Ramos (cell line): Measurements from ENCODE around the gene WNT11.

Experiments
- in situ Hi-C: fragments of 300-500 bp; cut with MboI; formaldehyde crosslinking; loops from one replicate; pipeline ENCODE4 v1.14.3; 2022; ENCODE audit warnings: low sequenced_read_pairs; ENCODE audit not compliant: unreplicated experiment

WNT11 gene

DNA sequence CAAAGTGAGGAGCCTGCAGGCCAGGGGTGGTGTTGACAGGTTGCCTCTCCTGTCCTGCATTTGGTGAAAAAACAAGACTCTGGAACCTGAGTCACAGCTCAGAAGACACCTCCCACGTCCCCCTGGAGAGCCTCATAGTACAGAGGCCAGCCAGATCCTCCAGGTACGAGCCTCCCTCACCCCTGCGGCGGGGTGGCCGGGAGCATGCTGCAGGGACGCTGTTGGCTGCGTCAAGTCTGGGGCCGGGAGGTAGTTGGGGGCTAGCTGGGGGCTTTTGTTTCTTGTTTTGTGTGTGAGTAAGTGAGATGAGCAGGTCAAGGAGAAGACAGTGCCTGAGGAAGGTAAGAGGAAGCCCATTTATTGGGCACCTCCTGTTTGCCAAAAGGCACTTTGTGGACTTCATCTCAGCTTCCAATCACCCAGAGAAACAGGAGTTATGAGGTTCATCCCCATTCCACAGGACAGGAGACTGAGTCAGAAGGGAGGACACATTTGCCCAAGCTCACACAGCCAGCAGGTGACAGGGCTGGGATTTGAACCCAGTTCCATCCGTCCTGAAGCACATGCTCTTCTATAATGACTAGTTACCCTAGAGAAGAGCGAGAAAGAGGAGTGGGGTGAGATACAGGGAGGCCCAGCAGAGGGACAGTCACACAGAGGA, 18.3 kb upstream of the WNT11 start:
- in situ Hi-C loops: loop anchor here (25.0 kb wide), 1 partner anchor 463 kb away; no protein-coding TSS in a partner anchor

DNA sequence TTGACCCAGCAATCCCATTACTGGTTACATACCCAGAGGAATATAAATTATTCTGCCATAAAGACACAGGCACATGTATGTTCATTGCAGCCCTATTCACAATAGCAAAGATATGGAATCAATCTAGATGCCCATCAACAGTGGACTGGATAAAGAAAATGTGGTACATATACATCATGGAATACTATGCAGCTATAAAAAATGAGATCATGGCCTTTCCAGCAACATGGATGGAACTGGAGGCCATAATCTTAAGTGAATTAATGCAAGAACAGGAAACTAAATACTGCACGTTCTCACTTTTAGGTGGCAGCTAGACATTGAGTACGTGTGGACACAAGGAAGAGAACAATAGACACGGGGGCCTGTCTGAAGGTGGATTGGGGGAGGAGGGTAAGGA, 15.1 kb upstream of the WNT11 start:
- in situ Hi-C loops: loop anchor here (25.0 kb wide), 1 partner anchor 466 kb away; no protein-coding TSS in a partner anchor

DNA sequence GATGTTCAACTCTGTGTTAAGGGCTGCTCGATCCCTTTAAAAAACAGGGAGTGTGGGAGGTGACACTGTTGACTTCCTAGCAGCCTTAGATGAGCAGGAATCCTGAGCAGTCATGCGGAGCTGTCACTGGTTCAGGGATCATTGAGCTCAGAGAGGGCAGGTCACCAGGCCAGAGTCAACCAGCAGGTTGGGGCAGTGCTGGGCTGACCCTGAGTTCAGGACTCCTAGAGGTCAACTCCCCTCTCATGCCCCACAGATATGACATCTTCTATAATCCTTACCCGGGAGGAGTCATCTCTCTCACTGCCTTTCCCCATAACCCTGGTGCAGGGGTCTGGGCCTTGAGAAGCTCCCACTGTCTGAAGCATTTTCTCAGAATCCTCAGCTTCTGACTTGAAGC, 12.9 kb upstream of the WNT11 start:
- in situ Hi-C loops: loop anchor here (25.0 kb wide), 1 partner anchor 468 kb away; no protein-coding TSS in a partner anchor

DNA sequence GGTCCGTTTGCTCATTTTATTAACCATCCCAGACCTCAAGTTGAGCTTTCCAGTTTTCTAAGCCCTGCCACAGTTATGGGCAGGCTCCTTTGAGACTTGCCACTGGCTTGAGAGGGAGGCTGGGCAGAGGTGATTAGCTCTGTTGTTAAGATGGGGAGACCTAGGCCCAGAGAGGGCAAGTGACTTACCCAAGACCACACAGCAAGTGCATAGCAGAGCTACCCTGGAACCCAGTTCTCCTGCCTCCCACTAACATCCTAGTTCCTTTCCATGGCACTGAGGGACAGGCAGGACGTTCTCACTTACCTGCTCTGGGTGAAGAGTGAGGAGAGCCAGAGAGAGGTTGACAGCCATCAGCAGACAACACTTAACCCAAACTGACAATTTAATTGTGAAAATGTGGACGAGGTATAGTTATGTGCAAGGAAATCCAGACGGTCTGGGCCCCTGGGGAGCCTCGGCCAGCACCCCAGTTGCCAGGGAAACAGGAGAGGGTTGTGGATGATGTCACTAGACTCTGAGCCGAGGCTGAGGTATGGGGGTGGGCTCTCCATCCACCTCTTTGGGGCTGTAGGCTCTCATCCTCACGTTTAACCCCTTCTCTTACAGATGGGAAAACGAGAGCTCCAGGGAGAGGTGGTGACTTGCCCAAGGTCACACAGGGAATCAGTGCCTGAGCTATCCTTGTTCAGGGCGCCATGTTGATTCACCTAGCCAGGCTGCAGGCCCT, 12.3 kb upstream of the WNT11 start:
- in situ Hi-C loops: loop anchor here (25.0 kb wide), 1 partner anchor 469 kb away; no protein-coding TSS in a partner anchor

DNA sequence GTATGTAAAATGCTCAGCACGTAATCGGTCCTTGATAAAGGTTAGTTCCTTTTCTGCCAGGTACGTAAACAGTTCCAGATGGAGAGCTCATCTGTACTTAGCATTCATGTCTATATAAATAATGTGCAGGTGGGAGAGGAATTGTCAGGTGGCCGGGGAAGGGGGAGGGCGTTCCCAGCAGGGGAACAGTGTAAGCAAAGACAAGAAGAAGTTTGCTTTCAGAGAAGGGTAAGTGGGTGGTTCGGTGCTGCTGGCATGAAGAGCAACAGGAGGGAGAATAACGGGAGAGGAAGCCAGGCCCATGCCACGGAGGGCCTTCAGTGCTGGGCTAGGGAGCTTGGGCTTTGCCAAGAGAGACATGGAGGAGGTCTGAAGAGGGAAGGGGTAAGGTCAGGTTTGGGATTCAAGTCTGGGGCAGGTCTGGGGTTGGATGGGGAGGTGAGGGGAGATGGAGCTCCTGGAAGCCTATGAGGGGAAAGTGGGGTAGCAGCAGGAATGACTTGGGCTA, 11.4 kb upstream of the WNT11 start:
- in situ Hi-C loops: loop anchor here (25.0 kb wide), 1 partner anchor 470 kb away; no protein-coding TSS in a partner anchor

DNA sequence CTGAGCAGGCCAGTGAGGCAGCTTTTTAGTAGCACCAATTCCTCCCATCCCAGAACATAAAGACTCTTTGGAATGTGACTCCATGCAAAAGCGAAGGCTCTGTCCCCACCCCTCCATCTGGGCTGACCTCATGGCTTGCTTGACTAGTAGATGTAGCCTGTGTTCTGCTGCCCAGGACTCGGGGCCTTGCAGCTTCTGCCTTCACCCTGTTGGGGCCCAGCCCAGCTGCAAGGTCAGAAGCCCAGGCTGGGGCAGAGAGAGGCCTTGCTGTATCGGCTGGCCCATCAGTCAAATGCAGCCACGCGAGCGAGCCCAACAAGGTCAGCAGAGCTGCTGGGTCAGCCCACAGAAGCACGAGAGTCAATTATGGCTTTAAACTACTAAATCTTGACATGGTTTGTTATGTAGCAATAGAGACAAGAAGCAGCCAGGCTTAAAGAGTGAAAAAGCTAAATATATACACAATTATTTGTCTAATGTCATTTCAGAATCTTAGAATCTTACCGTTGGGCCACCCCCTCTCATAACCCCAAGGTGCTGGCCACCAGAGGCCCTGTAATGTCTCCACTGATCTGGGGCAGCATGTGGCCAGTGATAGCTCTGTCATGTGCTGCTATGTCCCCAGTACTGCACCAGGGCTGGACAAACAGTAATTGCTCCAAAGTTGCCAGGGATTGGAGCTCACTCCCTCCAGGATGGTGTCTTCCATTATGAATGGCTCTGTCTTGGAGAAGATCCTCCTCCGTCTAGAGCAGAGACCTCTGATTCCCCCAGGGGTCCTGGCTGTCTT, 10.4 kb upstream of the WNT11 start:
- in situ Hi-C loops: loop anchor here (25.0 kb wide), 1 partner anchor 471 kb away; no protein-coding TSS in a partner anchor

DNA sequence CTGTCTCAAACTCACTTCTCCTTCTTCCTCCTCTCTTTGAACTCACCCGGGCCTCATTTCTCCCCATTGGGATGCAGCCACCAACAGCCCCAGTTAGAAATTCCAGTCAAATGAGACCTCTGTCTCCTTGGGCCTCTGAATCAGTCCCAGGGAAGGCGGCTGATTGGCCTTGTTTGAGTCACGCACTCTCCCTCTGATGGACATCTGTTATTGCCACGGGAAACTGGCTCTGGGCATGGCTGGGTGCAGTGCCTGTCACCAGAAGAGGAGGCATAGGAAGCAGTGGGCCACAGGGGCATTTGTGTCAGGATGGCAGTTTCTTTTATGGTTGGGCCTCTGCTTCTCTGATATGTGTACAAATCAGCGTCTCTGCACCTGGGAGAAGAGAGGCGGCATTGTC, 9.6 kb upstream of the WNT11 start:
- in situ Hi-C loops: loop anchor here (25.0 kb wide), 1 partner anchor 471 kb away; no protein-coding TSS in a partner anchor

DNA sequence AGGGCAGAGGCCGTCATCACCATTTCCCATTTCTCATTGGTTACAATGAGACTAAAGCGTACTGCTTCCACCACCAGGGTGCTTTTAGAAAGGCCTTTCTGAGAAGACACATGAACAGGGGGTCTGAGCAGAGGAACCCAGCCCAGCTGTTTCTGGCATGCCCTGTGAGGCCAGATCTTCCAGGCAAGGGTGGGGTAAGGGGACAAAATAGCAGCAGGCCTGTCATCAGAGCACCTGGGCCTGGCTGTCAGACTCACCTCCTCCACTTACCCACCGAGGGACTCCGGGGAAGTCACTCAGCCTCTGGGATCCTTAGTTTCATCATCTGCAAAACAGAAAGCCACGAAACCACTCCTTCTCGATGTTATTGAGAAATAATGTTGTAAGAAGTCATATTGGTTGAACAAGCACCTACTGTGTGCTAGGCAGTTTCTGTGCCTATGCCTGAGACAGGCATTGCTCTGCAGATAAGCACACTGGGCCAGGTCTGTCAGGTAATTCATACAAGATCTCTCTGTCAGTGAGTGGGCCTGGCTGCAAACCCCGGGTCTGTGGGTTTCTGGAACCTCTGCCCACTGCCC, 8.8 kb upstream of the WNT11 start:
- in situ Hi-C loops: loop anchor here (25.0 kb wide), 1 partner anchor 472 kb away; no protein-coding TSS in a partner anchor

DNA sequence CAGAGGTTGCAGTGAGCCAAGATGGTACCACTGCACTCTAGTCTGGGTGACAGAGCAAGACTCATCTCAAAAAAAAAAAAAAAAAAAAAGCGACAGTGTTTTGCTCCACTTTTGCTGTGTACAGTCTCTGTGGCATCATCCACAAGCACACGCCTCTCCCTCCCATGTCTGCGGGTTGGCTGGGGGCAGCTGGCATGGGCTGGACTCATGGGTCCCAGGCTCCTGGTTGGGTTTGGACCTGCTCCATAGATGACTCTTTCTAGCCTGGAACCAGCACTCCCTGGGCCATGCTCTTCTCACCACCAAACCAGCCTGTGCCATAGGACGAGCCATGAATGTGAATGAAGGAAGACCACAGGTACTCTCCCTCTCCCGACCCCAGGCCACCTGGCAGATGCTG, 7.9 kb upstream of the WNT11 start:
- in situ Hi-C loops: loop anchor here (25.0 kb wide), 1 partner anchor 473 kb away; no protein-coding TSS in a partner anchor

DNA sequence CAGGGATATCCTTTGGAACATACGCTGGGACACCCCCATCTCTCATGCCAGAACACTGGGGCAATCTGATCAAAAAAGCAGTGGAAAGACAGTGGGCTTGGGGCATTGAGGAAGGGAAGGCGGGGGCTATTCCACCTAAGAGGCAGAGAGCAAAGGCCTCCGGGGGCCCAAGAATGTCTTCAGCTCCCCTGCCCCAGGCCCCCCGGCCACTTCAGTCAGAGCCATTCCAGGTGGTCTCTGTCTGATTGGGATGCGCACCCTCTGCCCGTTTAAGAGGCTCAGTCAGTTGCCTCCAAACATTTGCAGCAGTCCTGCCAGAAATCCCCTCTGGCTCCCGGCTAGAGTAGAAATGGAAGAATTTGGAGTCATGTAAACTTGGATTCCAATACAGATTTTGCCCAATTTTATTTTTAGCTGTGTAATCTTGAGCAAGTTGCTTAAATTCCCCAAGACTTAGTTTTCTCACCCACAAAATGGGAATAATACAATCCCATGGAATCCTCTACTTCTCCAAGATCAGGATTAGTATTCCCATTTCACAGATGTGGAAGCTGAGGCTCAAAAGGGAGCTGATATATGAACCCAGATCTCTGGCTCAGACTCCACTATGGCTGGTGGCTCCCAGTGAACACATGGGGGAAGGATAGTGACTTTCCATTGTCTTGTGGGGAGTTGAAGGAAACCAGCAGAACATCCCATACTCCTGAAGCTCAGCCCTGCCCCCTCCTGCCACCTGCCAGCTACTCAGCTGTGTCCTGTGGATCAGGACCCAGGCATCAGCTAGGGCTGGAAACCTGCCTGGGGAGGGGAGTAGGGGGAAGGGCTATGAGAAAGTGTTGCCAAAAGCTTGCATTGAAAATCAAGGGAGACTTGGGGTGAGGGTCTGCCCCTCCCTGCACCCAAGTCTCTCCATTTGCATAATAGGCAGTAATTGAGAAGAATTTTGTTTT, 6.1 kb upstream of the WNT11 start:
- in situ Hi-C loops: loop anchor here (25.0 kb wide), 1 partner anchor 475 kb away; no protein-coding TSS in a partner anchor

DNA sequence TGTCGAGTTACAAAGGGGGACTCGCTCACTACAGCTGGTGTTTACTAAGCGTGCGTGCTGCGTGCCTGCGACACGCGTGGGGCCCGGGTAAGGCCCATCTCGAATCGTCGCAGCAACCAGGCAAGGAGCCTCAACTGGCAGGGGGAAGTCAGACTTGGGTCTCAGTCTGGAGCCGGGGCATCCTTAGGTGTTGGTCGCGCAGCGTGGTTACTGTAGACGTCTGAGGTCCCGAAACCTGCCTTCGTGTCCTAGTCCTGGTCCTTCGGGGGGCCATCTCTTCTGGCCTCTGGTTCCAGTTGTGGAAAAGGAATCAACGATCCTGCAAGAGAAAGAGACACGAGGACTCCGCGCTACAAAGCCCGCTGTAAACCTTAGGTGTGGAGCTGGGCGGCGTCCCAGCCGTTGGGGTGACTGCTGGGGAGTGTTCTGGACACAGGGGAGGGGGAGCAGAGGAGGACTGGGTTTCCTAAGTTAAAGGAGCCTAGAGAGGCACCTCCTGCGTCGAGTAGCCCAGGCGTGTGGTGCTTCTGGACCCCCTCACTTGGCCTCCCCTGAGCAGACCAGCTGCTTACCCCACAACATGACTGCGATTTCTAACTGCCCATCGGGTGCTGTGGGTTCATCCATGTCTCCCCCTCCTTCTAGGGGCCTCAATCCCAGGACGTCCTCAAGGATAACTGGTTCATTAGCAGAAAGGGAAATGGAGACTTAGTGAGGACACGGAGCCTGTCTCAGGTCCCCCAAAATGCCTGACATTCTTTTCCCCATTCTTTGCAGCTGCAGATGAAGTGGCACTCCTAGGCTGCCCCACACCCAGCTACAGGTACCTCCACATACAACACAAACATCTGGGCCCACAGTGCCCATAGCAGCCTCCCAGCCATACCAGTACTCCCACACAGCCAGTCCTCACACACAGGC, 4.9 kb upstream of the WNT11 start:
- in situ Hi-C loops: loop anchor here (25.0 kb wide), 1 partner anchor 476 kb away; no protein-coding TSS in a partner anchor

DNA sequence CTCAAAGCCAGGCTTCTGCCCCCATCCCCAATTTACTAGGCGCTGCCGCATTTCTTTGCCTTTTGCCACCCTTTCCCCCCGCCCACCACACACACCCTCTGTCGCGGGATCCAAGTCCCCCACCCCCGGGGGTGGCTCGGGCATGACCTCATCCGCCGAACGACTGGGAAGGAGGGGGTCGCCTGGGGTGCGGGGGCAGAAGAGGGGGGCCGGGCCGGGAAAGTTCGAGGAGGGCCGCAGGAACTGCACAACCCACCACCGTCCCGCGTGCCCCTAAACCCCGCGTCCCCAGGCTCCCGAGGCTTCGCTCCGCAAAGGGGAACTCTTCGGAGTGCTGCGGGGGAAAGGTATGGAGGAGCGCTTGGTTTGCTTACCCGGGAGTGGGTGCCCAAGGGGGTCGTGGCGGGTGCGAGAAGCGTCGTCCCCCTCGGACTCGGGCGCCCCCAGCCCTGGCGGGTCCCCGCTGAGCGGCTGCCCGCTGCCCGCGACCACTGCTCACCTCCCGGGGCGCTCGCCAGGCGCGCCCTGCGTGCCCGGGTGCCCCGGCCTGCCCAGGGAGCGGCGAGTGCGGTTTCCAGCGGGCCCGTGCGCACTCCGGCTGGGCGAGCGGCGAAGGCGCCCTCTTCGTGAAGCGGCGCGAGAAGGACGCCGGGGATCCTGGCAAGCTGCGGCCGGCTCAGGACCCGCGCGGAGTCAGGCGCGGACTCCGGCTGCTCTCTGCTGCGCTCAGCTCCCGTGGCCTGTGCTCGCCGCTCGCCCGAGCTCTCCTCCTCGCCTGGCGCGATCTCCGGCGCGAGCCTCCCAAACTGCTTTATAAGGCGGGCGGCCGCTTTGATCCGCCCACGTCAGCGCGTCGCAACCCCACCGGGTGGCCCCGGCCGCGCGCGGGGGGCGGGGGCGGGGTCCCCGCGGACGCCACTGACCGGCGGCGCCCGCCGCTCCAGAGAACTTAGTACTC, 4.0 kb upstream of the WNT11 start:
- in situ Hi-C loops: loop anchor here (25.0 kb wide), 1 partner anchor 477 kb away; no protein-coding TSS in a partner anchor

DNA sequence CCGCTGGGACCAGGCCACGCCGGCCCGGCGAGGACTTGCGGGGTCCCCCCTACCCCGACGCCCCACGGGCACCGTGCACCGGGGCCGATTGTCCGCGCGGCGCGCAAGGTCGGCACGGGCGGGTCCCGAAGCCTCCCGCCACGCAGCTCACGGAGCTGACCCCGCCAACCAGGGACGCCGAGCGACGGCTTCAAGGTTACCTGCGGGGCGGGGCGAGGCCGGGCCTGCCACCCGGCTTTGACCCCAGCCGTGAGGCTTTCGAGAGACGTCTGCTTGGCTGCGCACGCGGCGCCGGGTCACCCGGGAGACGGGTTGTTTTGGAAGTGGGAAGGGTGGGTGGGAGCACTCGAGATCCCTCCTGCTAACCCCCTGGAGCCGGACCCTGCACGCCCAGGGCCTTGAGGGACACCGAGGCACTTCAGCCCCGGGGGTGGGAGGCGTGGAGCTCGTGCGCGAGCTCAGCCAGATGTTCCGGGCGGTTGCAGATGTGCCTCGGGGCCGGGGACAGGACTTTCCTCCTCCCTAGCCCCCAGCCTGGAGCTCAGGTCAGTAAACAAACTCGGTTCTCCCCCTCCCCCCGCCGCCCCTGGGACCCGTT, 3.2 kb upstream of the WNT11 start:
- in situ Hi-C loops: loop anchor here (25.0 kb wide), 1 partner anchor 478 kb away; no protein-coding TSS in a partner anchor

DNA sequence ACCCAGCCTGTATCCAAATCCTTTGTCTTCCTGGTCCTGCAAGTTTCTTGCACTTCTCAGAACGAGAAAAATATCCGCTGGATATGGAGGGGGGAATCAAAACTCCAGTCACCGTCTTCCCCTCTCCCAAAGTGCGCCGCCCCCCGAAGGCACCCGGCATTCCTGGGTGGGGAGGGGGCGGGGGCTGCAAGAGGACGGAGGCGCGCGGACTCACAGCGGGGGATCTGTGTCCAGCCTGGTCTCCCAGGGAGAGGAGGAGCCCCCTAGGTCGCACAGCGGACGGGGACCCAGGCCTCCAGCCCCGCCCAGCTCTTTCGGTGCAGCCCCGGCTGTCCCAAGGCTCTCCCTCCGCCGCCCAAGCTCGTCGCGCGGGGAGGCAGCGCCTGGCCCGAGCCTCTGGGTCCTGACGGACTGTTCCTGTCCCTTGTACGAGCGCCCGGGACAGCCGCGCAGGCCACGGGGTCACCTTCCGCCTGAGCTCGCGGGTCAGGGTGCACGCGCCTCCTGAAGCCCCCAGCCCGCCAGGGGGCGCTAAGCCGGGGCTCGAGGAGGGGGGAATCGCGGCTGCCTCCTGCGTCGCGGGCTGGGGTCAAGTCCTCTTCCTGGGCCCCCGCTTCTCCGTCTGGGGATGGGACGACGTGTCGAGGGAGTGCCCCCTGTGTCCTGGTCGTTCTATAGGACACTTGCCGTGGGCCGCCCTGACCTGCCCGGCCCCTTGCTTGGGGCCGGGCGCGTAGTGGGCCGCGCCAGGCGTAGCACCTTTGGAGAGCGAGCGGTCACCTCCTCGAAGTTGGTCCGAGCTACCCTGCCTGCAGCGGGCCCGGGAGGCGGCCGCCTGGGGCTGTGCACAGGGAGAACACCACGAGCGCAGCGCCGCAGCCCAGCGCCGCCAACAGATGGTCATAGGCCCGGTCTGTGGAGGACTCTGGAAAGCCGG, 2.4 kb upstream of the WNT11 start:
- in situ Hi-C loops: loop anchor here (25.0 kb wide), 1 partner anchor 479 kb away; no protein-coding TSS in a partner anchor
